Thoracic aorta (tissue), 2 donors: ENCODE measurements around the gene ELMO2. TPM values are rescaled to one million over a fixed set of nuclear protein-coding genes. Genes with fewer than 3 reads are reported as not detected.

Source experiments
- ATAC-seq: fragments of 150-250 bp; one replicate; pipeline ENCODE4 v1.8.0; 2017; ENCODE audit warnings: low read depth; ENCODE audit not compliant: insufficient number of reproducible peaks, low FRiP score
- DNase-seq: peaks from one replicate; pipeline ENCODE4 v3.0.0-alpha.2; 2020; ENCODE audit warnings: low spot score
- H3K27ac ChIP-seq, 2 donors: fragments of 200-600 bp; sonication (generic); 1 replicate in 1 of 2; 2 replicates in 1 of 2; pipeline ENCODE4 v1.5.1; 2016; ENCODE audit warnings: mild to moderate bottlenecking in 2 of 2, moderate library complexity in 2 of 2
- H3K27me3 ChIP-seq: fragments of 200-600 bp; sonication (generic); replicated peaks from 2 replicates; pipeline ENCODE4 v1.6.0; 2016; ENCODE audit warnings: mild to moderate bottlenecking; ENCODE audit not compliant: insufficient read depth
- H3K36me3 ChIP-seq: fragments of 200-600 bp; sonication (generic); one replicate; pipeline ENCODE4 v1.5.1; 2016
- H3K4me1 ChIP-seq, 2 donors: fragments of 200-600 bp; sonication (generic); 1 replicate in 1 of 2; 2 replicates in 1 of 2; pipeline versions ENCODE4 v1.5.1 to v1.6.0; 2016; ENCODE audit warnings: low read depth in 2 of 2, mild to moderate bottlenecking in 1 of 2; ENCODE audit not compliant: control insufficient read depth in 1 of 2
- H3K4me3 ChIP-seq: fragments of 200-600 bp; sonication (generic); 2 replicates; pipeline ENCODE4 v1.5.1; 2016; ENCODE audit warnings: mild to moderate bottlenecking
- H3K9me3 ChIP-seq: fragments of 200-600 bp; sonication (generic); 2 replicates; pipeline ENCODE4 v1.5.1; 2016
- total RNA-seq, 2 donors: library from RNA; depleted of rRNA; stranded (reverse); fragments of >200 nt; gene quantifications; one replicate each; pipeline versions ENCODE4 v1.1.0 to v1.2.3, GENCODE V29; 2016
- TF ChIP-seq, protein P1 (sequence below): fragments of 200-600 bp; sonication (generic); IDR thresholded peaks from one replicate; pipeline ENCODE4 v1.5.1; 2019; ENCODE audit warnings: antibody characterized with exemption

The ELMO2 gene
- total RNA-seq, 2 donors from 2014 or later = 50.1 to 55.2 TPM

DNA sequence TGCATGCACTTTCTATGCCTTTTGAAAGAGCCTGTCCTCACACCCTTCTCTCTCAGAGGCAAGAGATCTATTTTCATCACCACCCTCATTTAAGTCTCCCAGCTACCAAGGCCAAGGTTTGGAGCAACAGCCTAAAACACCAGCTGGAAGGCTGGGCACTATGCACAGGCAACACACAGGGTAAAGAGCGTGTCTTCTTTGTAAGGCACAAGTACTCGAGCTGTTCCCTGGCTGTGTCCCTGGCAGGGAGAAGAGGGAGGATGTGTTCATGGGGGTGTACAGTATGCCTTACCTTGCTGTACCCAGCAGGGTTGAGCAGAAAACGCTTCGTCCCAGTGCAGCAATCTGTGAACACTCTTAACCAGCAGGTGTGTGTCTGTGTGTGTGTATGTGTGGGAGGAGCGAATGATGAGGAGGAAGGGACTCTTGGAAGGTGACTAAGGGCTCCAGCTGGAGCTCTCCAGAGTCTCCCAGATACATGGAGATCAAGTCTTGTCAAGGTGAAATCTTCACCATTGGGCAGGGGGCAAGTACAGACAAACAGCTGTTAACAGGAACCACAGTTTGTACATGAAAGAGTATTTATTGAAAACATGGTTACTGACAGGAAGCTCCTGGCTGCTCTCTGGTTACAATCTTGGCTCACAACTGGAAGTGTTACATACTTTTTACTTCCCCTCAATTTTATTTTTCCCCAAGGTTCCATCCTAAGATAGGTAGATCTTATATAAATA lies 40.8 kb downstream of the ELMO2 start:
- no peaks in the 10 kb centered on the region for H3K9me3 ChIP-seq
- ATAC-seq = no peak
- peaks cover 11 to 39% of the 10 kb centered on the region in 2 donors for H3K4me1 ChIP-seq
- TF ChIP-seq, protein P1, sequence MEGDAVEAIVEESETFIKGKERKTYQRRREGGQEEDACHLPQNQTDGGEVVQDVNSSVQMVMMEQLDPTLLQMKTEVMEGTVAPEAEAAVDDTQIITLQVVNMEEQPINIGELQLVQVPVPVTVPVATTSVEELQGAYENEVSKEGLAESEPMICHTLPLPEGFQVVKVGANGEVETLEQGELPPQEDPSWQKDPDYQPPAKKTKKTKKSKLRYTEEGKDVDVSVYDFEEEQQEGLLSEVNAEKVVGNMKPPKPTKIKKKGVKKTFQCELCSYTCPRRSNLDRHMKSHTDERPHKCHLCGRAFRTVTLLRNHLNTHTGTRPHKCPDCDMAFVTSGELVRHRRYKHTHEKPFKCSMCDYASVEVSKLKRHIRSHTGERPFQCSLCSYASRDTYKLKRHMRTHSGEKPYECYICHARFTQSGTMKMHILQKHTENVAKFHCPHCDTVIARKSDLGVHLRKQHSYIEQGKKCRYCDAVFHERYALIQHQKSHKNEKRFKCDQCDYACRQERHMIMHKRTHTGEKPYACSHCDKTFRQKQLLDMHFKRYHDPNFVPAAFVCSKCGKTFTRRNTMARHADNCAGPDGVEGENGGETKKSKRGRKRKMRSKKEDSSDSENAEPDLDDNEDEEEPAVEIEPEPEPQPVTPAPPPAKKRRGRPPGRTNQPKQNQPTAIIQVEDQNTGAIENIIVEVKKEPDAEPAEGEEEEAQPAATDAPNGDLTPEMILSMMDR = no peak
- no peaks in the 10 kb centered on the region for H3K27me3 ChIP-seq
- H3K4me3 ChIP-seq = no peak overlapping the region
- no peak overlapping the region for H3K27ac ChIP-seq
- peaks cover 30% of the 10 kb centered on the region for H3K36me3 ChIP-seq
- no peak for DNase-seq

DNA sequence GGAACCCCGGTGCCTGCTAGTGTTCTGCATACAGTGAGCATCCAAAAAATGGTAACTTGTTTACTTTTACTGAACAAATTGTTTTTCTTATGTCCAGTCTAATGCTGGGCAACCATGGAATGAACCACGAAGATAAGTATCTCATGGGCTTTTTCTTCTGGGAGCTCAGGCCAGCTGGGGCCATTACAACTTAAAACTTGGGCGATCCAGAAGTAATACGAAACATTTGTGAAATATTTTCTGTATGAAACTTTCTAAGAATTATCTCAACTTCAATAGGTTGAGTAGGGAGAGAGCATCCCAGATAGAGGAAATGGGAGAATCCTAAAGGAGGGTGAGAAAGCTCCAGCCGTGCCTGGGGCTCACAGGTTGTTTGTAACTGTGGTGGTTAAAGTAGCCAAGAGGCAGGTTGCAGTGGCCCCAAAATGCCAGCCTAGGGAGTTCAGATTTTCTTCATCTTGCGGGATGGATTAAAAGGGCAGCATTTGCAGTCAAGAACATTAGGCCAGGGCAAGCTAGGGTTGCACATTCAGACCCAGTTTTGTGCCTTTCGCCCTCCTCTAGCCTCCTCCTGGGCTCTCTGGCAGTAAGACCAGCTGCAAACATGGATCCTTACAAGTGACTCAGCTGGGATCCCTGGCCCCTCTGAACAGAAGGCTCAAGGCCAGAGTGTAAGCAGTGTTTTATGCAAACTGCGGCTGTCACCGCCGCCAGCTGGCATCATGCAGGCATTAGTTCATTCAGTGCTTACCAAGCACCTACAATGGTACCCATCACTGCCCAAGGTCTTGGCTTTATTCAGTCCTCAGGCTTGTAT lies 41.5 kb downstream of the ELMO2 start:
- Histone ChIP-seq H3K36me3 (peaks cover 23% of the 10 kb centered on the region), H3K4me3 (peak overlapping the region; percentile 84), H3K27ac (peak overlapping the region; percentile 98 to 99), H3K4me1 (peaks cover 11 to 42% of the 10 kb centered on the region in 2 donors), H3K27me3 (no peaks in the 10 kb centered on the region), H3K9me3 (no peaks in the 10 kb centered on the region)
- DNase-seq (no peak), ATAC-seq (no peak)
- TF ChIP-seq, protein P1 = no peak

DNA sequence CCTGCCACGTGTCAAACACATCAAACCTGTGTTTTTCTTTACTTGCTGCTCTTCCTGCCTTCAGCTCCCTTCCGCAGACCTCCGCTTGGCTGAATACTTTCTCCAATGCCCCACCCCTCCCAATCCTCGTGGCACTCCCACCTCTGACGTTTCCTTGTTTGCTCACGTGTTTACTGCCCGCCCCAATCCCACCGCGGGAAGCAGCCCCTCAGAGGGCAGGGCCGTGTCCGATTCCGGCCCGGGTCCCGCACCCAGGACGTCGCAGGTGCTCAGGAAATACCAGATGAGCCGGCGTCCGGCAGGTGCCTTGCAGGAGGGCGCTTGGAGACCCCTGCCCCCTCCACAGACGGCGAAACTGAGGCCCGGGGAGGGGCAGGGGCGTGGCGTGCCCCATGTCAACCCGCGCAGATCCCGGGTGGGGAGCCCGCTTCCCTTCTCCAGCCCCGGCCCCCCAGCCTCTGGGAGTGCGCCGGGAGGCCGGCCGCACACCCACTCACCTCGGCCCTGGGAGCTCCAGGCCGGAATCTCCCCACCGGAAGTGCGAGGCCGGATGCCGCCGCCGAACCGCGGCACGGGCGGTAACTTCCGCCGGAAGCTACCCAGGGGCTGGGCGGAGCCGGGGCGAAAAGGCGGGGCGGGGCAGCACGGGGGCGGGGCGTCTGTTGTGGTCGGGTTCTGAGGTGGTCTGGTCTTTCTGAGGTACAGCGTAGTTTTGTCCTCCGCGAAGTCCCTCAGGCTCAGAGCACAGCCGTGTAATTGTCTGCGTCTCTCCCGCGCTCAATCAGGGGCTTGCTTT lies 42.3 kb downstream of the ELMO2 start:
- DNase-seq = peak; percentile 68
- TF ChIP-seq, protein P1 = no peak
- H3K36me3 ChIP-seq = peaks cover 23% of the 10 kb centered on the region
- peaks cover 11 to 50% of the 10 kb centered on the region in 2 donors for H3K4me1 ChIP-seq
- H3K4me3 ChIP-seq = peak overlapping the region; percentile 84
- peak; percentile 75 for ATAC-seq
- peak overlapping the region; percentile 98 to 99 for H3K27ac ChIP-seq
- H3K27me3 ChIP-seq = no peaks in the 10 kb centered on the region
- H3K9me3 ChIP-seq = no peaks in the 10 kb centered on the region

DNA sequence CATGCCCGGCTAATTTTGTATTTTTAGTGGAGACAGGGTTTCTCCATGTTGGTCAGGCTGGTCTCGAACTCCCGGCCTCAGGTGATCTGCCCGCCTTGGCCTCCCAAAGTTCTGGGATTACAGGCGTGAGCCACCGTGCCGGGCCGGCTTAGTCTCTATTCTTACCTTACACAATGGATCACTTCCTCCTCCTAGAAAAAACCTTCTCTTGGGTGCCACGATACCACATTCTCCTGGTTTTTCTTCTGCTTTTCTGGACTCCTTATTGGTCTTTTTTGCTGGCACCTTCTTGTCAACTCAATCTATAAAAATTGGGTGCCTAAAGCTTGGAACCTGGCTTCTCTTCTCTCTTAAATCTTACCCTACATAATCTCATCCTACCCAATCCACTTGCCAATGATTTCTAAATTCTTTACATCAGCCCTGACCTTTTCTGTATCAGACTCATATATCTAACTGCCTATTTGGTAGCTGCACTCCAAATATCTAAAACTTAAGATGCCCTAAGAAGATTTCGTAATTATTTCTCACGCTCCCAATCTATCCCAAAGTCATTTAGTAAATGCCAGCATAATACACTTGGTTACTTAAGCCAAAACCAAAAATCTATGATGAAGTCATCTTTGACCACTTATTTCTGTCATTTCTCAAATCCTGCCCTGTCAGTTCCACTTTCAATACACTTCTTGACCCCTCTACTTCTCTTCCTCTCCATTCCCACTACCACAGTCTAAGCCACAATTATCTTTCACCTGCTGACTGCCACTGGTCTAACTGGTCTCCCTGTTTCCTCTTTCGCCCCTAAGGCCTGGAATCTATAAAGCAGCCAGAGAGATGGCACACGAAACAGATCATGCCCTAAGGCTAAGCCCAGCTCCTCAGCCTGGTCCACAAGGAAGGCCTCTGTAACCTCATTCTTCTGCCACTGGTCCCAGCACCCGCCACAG lies 43.2 kb downstream of the ELMO2 start:
- Histone ChIP-seq H3K27ac (peak overlapping the region; percentile 98 to 99), H3K4me1 (peaks cover 11 to 51% of the 10 kb centered on the region in 2 donors), H3K4me3 (peak overlapping the region; percentile 84), H3K36me3 (peaks cover 14% of the 10 kb centered on the region), H3K9me3 (no peaks in the 10 kb centered on the region), H3K27me3 (no peaks in the 10 kb centered on the region)
- TF ChIP-seq, protein P1 = no peak
- no peak for DNase-seq
- no peak for ATAC-seq
